GM19438 (cell line): Measurements from ENCODE around the gene AGBL2.
"Not testable (repeated sequence)": the region's sequence is repeated elsewhere in the genome, so short reads cannot be mapped to it uniquely, and the experiment has no call there.

ENCODE experiments used
- ATAC-seq: cut with Tn5 transposase; IDR thresholded peaks from one replicate; pipeline ENCODE4 v1.9.1; 2021; ENCODE audit warnings: low read depth; ENCODE audit not compliant: unreplicated experiment

Gene AGBL2

DNA sequence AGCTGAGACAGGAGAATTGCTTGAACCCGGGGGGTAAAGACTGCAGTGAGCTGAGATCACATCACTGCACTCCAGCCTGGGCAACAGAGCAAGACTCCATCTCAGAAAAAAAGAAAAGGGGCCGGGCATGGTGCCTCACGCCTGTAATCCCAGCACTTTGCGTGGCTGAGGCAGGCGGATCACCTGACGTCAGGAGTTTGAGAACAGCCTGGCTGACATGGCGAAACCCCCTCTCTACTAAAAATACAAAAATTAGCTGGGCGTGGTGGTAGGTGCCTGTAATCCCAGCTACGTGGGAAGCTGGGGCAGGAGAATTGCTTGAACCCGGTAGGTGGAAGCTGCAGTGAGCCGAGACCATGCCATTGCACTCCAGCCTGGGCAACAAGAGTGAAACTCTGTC, 78.8 kb downstream of the AGBL2 start:
- ATAC-seq: not testable (repeated sequence)

DNA sequence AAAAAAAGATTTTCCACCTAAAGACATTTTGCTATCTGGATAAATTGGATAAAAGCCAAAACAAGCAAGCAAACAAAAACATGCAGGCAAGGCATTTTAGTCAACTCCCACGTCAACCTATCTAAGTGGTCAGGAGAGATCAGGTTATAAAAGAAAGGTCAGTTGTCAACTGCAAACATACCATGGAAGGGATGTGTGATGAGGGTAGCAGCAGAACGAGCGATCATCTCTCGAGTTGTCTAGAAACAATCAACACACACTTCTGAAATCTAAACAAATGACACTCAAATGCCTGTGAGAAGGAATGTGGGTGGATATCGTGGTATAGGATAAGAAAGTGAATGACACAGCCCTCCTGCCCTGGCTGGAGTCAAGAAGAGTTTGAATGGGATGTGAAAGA, 83.7 kb downstream of the AGBL2 start:
- ATAC-seq: no peak

DNA sequence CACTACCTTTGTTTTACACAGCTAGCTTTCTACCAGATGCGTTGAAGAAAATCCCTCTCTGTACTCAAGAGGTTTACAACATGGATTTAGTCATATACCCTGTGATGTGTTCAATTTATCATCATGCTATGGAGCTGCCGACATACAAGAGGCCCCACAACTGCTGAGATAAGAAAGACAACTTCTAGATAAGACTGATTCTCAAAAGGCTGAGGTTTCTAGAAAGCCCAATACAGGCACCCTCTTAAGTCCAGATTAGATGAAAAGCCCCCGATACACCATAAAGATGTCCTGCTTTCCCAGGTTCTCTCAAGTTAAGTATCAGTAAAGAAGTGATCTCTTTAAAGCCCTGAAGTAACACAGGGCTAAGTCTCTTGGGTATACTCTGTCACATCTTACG, 87.1 kb downstream of the AGBL2 start:
- ATAC-seq: no peak

DNA sequence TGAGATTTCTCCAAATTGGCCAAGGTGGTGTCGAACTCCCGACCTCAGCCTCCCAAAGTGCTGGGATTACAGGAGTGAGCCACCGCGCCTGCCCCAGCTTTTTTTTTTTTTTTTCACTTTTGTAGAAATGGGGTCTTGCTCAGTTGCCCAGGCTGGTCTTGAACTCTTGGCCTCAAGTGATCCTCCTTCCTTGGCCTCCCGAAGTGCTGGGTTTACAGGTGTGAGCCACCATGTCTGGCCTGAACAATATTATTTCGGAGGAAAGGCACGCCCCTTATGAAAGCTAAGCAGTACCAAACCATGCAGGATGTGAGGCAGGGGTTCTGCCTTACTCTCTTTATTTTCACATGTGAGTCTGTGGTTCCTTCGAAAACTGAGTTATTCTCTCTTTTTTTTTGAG, 88.9 kb downstream of the AGBL2 start:
- no peak for ATAC-seq

DNA sequence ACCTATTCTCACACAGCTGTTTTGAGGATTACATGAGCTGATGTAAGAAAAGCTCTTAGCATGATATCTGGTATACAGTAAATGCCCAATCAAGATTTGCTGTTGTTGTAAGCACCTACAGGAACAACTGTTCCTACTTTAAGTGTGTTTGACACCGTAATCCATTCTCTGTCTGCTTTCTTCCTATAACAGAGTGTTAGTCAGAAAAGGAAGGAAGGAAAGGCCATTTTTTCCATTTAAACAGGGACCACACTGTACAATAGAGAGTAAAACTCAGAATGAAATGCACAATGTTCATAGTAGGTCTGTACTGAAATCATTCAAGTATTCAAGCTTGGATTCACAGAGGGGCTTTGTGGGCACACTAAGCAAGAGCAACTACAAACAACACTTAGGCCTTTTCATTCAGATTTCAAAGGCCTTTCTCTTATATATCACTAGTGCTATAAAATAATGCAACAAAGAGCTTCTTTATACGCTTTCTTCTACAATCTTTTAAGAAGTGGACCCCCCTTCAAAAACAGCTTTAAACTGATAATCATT, 94.3 kb downstream of the AGBL2 start:
- no peak for ATAC-seq

DNA sequence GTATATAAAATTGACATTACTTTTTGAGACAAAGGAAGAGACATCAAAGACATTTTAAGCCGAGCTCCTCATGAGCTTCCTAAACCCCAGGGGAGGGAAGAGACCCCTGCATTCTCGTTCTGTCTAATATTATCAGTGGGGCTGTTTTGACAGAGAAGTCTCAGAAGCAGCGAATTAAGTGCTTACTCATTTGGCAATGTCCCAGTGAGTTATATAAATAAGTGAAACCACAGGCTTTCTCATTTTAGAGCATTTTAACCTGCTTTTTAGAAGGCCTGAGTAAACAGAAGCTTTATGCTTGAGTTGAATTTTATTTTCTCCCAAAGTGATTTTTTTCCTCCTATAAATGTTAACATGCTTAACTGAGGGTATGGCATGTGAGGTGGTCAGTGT, 97.8 kb downstream of the AGBL2 start:
- ATAC-seq: no peak

DNA sequence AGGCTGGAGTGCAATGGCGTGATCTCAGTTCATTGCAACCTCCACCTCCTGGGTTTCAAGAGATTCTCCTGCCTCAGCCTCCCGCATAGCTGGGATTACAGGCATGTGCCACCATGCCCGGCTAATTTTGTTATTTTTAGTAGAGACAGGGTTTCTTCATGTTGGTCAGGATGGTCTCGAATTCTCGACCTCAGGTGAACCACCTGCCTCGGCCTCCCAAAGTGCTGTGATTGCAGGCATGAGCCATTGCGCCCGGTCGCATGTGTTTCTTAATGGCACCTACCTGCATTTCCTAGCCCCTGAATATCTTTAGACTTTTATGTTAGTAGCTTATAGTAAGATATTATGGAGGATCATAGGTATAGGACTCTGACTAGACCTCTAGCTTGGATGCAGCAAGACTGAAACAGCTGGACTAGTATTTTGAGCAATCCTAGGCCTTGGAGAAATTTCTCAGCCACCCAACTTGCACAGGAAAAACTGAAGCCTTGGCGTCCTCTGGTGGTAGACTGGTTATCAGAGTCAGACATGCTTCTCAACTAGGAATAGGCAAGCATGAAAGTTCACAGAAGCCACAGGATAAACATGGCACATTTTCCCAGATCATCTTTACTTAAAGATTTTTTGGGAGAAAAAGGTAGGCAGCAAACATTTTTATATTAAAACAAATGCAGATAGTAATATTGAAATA, 98.3 kb downstream of the AGBL2 start:
- no peak for ATAC-seq

DNA sequence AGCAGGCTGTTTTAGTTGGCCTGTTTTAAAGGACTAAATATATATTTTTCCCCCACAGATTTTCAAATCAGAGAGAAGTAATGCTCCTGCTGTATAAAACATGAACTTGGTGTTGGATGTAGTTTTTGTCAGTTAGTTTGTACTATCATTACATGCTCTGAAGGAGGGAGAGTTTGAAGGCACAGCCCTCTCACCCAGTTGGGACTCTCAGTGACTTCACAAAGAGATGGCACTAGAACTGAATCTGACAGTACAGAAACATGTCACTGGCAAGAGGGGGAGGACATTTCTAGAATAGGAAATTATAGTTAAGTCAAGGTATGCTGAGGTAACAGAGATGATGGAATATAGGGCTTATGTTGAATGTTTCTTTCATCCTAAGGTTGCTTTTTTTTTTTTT, 99.9 kb downstream of the AGBL2 start:
- ATAC-seq: no peak

DNA sequence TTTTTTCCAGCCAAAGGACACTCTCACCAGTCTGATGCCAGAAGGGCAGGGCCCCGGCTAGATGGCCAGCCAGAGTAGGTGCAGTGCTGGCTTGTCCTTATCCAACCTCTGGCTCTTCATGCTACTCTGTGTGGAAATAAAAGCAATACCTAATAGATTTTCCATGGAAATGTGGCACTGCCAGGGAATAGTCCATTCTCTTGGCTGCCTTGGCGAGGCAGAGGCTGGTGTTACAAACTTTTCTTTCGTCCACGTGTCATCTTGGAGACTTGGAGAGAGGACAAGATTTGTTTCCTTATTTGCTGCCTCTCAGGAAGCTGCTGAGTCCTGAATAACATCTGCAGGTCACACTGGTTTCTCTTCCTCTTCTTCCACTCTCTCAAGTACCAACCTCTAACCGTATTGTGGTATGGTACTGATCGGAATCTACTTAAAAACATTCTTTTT, 103.8 kb downstream of the AGBL2 start:
- ATAC-seq: peak; percentile 79

DNA sequence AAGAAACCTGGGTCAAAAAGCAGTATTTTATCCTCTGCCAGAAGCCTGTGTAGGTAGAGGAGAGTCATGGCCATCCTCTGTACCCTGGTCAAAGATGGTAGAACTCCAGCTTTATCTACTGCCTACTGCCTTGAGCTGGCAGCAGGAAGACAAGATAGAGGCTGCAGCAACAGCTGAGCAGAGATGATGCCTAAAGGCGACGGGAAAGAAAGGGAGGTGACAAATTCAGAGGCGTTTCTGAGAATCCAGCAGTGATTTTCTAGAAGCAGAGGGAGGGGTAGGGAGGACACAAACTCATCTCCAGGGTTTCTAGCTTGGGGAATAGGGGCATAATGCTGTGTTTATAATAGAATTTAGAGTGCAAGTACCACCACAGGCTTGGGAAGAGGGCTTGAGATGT, 105.5 kb downstream of the AGBL2 start:
- ATAC-seq: no peak
